Smooth muscle cell (in vitro differentiated cells): ENCODE results near the gene CCDC170. TPM values are rescaled to one million over a fixed set of nuclear protein-coding genes. Genes with fewer than 3 reads are reported as not detected.

Source experiments
- DNase-seq: peaks from one replicate; lab custom pipeline; 2025; ENCODE audit not compliant: unreplicated experiment; lab: John Stamatoyannopoulos, UW
- H2AFZ ChIP-seq: fragments of 200-600 bp; sonication (generic); 2 replicates; pipeline ENCODE4 v1.6.0; 2016; ENCODE audit warnings: antibody characterized with exemption, low read depth, mild to moderate bottlenecking
- H3F3A ChIP-seq: fragments of 200-600 bp; sonication (generic); 2 replicates; pipeline ENCODE4 v1.6.0; 2017; ENCODE audit warnings: antibody characterized with exemption, low read depth
- H3K27ac ChIP-seq: fragments of 200-600 bp; sonication (generic); 2 replicates; pipeline ENCODE4 v1.5.1; 2016; ENCODE audit warnings: low read depth, mild to moderate bottlenecking
- H3K27me3 ChIP-seq: fragments of 200-600 bp; sonication (generic); 2 replicates; pipeline ENCODE4 v1.6.1; 2016; ENCODE audit warnings: low read depth, mild to moderate bottlenecking
- H3K36me3 ChIP-seq: fragments of 200-600 bp; sonication (generic); 2 replicates; pipeline ENCODE4 v1.5.1; 2016; ENCODE audit warnings: low read depth
- H3K4me1 ChIP-seq: fragments of 200-600 bp; sonication (generic); 2 replicates; pipeline ENCODE4 v1.5.1; 2016; ENCODE audit warnings: low read depth
- H3K4me2 ChIP-seq: fragments of 200-600 bp; sonication (generic); 2 replicates; pipeline ENCODE4 v1.6.0; 2016; ENCODE audit warnings: mild to moderate bottlenecking
- H3K4me3 ChIP-seq: fragments of 200-600 bp; sonication (generic); 2 replicates; pipeline ENCODE4 v1.5.1; 2016; ENCODE audit warnings: mild to moderate bottlenecking
- H3K79me2 ChIP-seq: fragments of 200-600 bp; sonication (generic); 2 replicates; pipeline ENCODE4 v1.6.0; 2016; ENCODE audit warnings: low read depth, mild to moderate bottlenecking
- H3K9ac ChIP-seq: fragments of 200-600 bp; sonication (generic); 2 replicates; pipeline ENCODE4 v1.6.0; 2016; ENCODE audit warnings: low read depth
- H3K9me3 ChIP-seq: fragments of 200-600 bp; sonication (generic); replicated peaks from 2 replicates; pipeline ENCODE4 v1.5.1; 2016; ENCODE audit warnings: low read depth
- H4K20me1 ChIP-seq: fragments of 200-600 bp; sonication (generic); 2 replicates; pipeline ENCODE4 v1.6.0; 2016; ENCODE audit warnings: low read depth
- WGBS: methylation state at CpG from one replicate; pipeline ENCODE4 v1.1.7; 2016; ENCODE audit warnings: low lambda C conversion rate; 5-methylcytosine and 5-hydroxymethylcytosine counted together
- polyA plus RNA-seq: library from polyadenylated mRNA; unstranded; fragments of >200 nt; fragmentation: Nextera tagmentation; extraction: Ambion mirVana; gene quantifications from 2 replicates; pipeline ENCODE4 v1.2.1, GENCODE V29; 2016
- total RNA-seq: library from RNA; depleted of rRNA; stranded (reverse); fragments of >200 nt; gene quantifications from 2 replicates; pipeline ENCODE4 v1.2.3, GENCODE V29; 2014
- TF ChIP-seq, protein P1 (sequence below): fragments of 200-600 bp; sonication (generic); IDR thresholded peaks from 2 replicates; pipeline ENCODE4 v1.5.1; 2017; ENCODE audit warnings: borderline replicate concordance, mild to moderate bottlenecking, antibody characterized with exemption; ENCODE audit not compliant: insufficient read depth, poor library complexity, severe bottlenecking

CCDC170 gene
- total and polyA plus RNA-seq, 2 experiments from 2014 or later, result 0.27 to 0.63 TPM

- TF ChIP-seq, protein P1, sequence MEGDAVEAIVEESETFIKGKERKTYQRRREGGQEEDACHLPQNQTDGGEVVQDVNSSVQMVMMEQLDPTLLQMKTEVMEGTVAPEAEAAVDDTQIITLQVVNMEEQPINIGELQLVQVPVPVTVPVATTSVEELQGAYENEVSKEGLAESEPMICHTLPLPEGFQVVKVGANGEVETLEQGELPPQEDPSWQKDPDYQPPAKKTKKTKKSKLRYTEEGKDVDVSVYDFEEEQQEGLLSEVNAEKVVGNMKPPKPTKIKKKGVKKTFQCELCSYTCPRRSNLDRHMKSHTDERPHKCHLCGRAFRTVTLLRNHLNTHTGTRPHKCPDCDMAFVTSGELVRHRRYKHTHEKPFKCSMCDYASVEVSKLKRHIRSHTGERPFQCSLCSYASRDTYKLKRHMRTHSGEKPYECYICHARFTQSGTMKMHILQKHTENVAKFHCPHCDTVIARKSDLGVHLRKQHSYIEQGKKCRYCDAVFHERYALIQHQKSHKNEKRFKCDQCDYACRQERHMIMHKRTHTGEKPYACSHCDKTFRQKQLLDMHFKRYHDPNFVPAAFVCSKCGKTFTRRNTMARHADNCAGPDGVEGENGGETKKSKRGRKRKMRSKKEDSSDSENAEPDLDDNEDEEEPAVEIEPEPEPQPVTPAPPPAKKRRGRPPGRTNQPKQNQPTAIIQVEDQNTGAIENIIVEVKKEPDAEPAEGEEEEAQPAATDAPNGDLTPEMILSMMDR, result no peak
- H3K79me2 ChIP-seq, result no peaks in the 10 kb centered on the region
- H3K4me3 ChIP-seq, result no peak overlapping the region
- 94% methylated on average over 5 of the region's 5 CpGs for WGBS
- DNase-seq, result no peak
- no peaks in the 10 kb centered on the region for H3K4me1 ChIP-seq
- no peak overlapping the region for H3K9ac ChIP-seq
- no peak overlapping the region for H2AFZ ChIP-seq
- no peak overlapping the region for H3K4me2 ChIP-seq
- H3K27ac ChIP-seq, result no peak overlapping the region
- H4K20me1 ChIP-seq, result no peaks in the 10 kb centered on the region
- H3F3A ChIP-seq, result no peaks in the 10 kb centered on the region
- no peaks in the 10 kb centered on the region for H3K27me3 ChIP-seq
- H3K36me3 ChIP-seq, result no peaks in the 10 kb centered on the region
- no peaks in the 10 kb centered on the region for H3K9me3 ChIP-seq
Observed at GRCh38 chr6:151633526-151634335, 139.9 kb downstream of the CCDC170 start.

DNA sequence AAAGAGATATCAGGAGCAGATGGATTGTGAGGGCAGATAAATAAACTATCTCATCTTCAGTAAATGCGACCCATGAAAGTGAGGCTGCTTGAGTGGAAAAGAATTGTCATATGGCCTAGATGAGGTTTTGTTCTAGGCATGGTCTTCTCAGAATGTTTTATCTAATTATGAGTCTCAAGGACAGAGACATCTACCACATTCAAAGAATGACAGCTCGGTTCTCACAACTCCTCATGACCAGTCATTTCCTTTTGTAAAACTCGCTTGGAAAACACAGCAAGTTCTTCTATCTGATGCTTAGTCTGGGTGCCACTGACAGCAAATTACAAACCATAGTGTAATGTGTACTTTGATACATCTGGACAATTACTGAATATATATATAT, 140.5 kb downstream of the CCDC170 start:
- Histone ChIP-seq H3K4me3 (no peak overlapping the region), H3K36me3 (no peaks in the 10 kb centered on the region), H3K9me3 (no peaks in the 10 kb centered on the region), H3K9ac (no peak overlapping the region), H3K27me3 (no peaks in the 10 kb centered on the region), H2AFZ (no peak overlapping the region), H3K4me1 (no peaks in the 10 kb centered on the region), H3K27ac (no peak overlapping the region), H3F3A (no peaks in the 10 kb centered on the region), H3K79me2 (no peaks in the 10 kb centered on the region), H3K4me2 (no peak overlapping the region), H4K20me1 (no peaks in the 10 kb centered on the region)
- 94% methylated on average over 3 of the region's 3 CpGs for whole genome bisulfite sequencing
- no peak for DNase-seq
- TF ChIP-seq, protein P1, result no peak

GRCh38 chr6:151635741-151636140, 141.9 kb downstream of the CCDC170 start:
- no peaks in the 10 kb centered on the region for H3K79me2 ChIP-seq
- H3K9me3 ChIP-seq, result no peaks in the 10 kb centered on the region
- no peaks in the 10 kb centered on the region for H3K4me1 ChIP-seq
- H3K36me3 ChIP-seq, result no peaks in the 10 kb centered on the region
- no peak overlapping the region for H2AFZ ChIP-seq
- H3K4me3 ChIP-seq, result no peak overlapping the region
- DNase-seq, result no peak
- no peaks in the 10 kb centered on the region for H3K27me3 ChIP-seq
- H3K27ac ChIP-seq, result no peak overlapping the region
- TF ChIP-seq, protein P1, result no peak
- no peaks in the 10 kb centered on the region for H4K20me1 ChIP-seq
- 93% methylated on average over 3 of the region's 3 CpGs for WGBS
- no peak overlapping the region for H3K9ac ChIP-seq
- H3K4me2 ChIP-seq, result no peak overlapping the region
- H3F3A ChIP-seq, result no peaks in the 10 kb centered on the region

DNA sequence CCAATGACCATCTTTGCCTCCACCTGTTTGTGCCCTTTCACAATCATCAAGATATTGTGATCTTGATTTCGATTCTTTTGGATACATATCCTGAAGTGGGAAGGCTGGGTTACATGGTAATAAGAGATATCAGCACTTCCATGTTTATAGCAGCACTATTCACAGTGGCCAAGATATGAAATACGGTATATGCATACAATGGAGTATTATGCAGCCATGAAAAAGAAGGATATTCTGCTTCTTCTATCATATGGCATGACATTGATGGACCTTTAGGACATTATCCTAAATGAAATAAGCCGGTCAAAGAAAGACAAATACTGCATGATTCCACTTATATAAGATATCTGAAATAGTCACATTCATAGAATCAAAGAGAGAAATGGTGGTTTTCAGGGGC, 144.0 kb downstream of the CCDC170 start:
- Histone ChIP-seq H3K27me3 (no peaks in the 10 kb centered on the region), H3K36me3 (no peaks in the 10 kb centered on the region), H4K20me1 (no peaks in the 10 kb centered on the region), H3K9me3 (no peaks in the 10 kb centered on the region), H3K4me2 (no peak overlapping the region), H3K79me2 (no peaks in the 10 kb centered on the region), H3F3A (no peaks in the 10 kb centered on the region), H3K4me1 (no peaks in the 10 kb centered on the region), H2AFZ (no peak overlapping the region), H3K27ac (no peak overlapping the region), H3K9ac (no peak overlapping the region), H3K4me3 (no peak overlapping the region)
- WGBS, result 80% methylated on average over 3 of the region's 3 CpGs
- TF ChIP-seq, protein P1, result no peak
- no peak for DNase-seq
